Mesodermal cell (in vitro differentiated cells): ENCODE data around the gene SEC62.

ENCODE experiments used
- H3K27ac ChIP-seq: 2 replicates; pipeline ENCODE4 v1.7.0; 2013; ENCODE audit warnings: mild to moderate bottlenecking, low read depth, low read length, moderate library complexity; ENCODE audit not compliant: severe bottlenecking
- H3K36me3 ChIP-seq: 2 replicates; pipeline ENCODE4 v1.7.1; 2013; ENCODE audit warnings: mild to moderate bottlenecking, low read length, moderate library complexity; ENCODE audit not compliant: control insufficient read depth, insufficient read depth
- H3K4me1 ChIP-seq: one replicate; pipeline ENCODE4 v1.7.1; 2013; ENCODE audit warnings: mild to moderate bottlenecking, low read length; ENCODE audit not compliant: insufficient read depth, control insufficient read depth, poor library complexity, severe bottlenecking
- H3K4me3 ChIP-seq: 2 replicates; pipeline ENCODE4 v1.7.0; 2013; ENCODE audit warnings: low read length, control low read depth, mild to moderate bottlenecking; ENCODE audit not compliant: insufficient read depth, poor library complexity, severe bottlenecking; ENCODE audit errors: extremely low read depth
- H3K9me3 ChIP-seq: 2 replicates; pipeline ENCODE4 v1.7.1; 2013; ENCODE audit warnings: mild to moderate bottlenecking, low read length, moderate library complexity; ENCODE audit not compliant: control insufficient read depth
- WGBS, 2 experiments: methylation state at CpG; one replicate each; pipeline ENCODE4 v1.1.5; 2013; ENCODE audit warnings: missing lambda C conversion rate in 2 of 2; ENCODE audit not compliant: insufficient coverage in 2 of 2; 5-methylcytosine and 5-hydroxymethylcytosine counted together

The SEC62 gene

DNA sequence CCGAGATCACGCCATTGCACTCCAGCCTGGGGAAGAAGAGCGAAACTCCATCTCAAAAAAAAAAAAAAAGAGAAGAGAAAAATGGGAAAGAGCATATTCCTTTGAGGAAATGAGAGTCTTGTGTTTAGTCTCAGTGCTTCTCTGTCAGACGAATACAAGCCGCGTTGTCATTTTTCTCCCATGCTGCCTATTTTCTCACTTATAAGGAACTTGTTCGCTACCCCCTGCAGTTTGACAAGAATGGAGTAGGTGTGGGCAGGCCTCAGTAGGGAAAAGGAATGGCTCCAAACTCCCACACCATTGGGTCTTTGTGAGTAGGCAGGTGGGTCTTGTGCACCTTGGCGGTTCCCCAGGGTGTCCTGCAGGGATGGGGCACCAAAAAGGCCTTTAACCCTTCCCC is 77.7 kb downstream of the SEC62 start:
- Histone ChIP-seq H3K36me3 (no peaks in the 10 kb centered on the region), H3K4me1 (no peaks in the 10 kb centered on the region), H3K9me3 (no peaks in the 10 kb centered on the region), H3K27ac (no peak overlapping the region), H3K4me3 (no peak overlapping the region)
- 91% methylated on average over 4 of the region's 8 CpGs; no CpG with 5 or more reads in 1 of the 2 experiments for WGBS, 2 experiments

DNA sequence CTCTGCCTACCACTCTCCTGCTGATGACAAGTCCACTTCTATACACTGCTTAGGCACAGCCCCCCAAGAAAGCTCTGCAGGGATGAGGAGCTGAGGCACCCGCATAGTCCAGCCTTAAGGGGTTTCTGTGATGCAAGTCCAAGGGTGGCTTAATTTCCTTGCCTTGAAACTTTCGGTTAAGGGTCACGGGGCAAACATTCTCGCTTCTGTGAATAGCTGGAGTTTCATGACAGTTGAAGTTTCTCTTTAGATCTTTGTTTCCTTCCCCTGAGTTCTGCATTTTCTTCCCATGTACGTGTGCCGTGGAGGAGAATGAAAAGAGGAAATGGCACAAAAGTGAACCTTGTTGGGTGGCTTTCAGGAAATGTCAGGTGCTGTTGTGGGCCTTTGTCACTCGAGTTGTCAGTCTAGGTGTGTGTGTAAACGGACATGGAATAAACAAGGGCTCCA is 78.2 kb downstream of the SEC62 start:
- Histone ChIP-seq H3K9me3 (no peaks in the 10 kb centered on the region), H3K27ac (no peak overlapping the region)
- 83 to 98% methylated on average over 6 to 7 of the region's 8 CpGs for WGBS, 2 experiments

DNA sequence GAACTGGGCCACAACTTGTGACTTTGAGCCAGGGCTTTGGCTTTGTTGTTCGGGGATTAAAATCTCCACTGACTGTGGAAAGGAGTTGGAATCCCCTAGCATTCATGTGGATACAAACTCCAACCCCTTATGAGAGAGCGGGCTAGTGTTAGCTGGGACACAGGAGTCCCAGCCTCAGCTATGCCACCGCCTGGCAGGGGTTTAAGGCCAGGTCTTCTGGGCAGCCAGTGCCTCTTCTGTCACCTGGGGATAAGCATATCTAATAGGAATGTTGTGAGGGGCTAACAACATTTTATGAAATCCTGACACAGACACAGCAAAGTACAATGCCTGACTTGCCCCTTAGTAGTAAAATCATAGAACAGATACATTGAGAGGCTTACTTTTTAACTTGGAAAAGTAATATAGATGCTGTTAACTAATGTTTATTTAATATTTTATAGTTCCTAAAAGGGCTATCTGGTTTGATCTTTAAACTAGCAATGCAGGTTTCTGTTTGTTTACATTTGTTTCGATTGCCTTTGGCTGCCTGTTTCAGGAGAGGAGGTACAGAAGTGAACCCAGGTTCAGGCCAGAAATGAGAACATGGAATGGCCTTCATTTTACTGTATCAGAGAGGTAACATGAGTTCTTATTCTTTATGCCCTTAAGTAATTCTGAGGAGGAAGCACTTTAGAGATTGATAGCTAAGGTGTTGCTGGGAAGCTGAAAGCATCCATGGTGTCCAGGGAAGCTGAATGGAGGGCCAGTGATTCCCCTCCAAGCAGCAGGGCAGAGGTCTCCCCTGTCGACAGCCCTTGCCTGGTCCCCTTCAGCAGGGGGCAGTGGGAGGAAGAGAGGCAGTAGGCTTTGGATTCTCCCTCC is 79.9 kb downstream of the SEC62 start:
- Histone ChIP-seq H3K4me3 (no peak overlapping the region), H3K36me3 (no peaks in the 10 kb centered on the region), H3K9me3 (no peaks in the 10 kb centered on the region), H3K27ac (no peak overlapping the region), H3K4me1 (no peaks in the 10 kb centered on the region)
- 82 to 88% methylated on average over 1 to 3 of the region's 5 CpGs for whole genome bisulfite sequencing, 2 experiments

More for the DNA sequence above, 78.2 kb downstream of the SEC62 start:
- Histone ChIP-seq H3K4me3 (no peak overlapping the region), H3K4me1 (no peaks in the 10 kb centered on the region), H3K36me3 (no peaks in the 10 kb centered on the region)

DNA sequence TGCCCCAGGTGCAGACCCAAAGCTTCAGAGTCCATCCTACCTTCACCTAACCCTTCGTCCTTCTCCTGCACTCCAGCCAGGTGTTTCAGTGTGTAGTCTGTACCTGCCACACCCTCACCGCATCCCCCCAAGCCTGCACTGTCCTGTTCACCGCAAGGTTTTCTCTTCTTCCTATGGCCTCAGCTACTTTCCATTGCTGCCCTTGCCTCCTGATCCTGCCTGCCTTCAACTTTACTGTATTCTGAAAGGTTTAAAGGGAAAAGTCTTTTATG is 80.5 kb downstream of the SEC62 start:
- Histone ChIP-seq H3K27ac (no peak overlapping the region), H3K4me3 (no peak overlapping the region), H3K36me3 (no peaks in the 10 kb centered on the region), H3K4me1 (no peaks in the 10 kb centered on the region), H3K9me3 (no peaks in the 10 kb centered on the region)
- WGBS, 2 experiments, result 86 to 94% methylated on average over 3 of the region's 3 CpGs
